Tibial nerve (tissue), 4 donors: ENCODE data around the gene ZNF211. TPM values are rescaled to one million over a fixed set of nuclear protein-coding genes. Genes with fewer than 3 reads are reported as not detected.

Experiments used
- DNase-seq, 2 donors: peaks; one replicate each; pipeline ENCODE4 v3.0.0-alpha.2; 2019; ENCODE audit warnings: low spot score in 2 of 2
- H3K27ac ChIP-seq, 4 donors: fragments of 200-600 bp; sonication (generic) in 3 of 4; one replicate each; pipeline ENCODE4 v1.5.1; 2017 to 2019; ENCODE audit warnings: mild to moderate bottlenecking in 1 of 4
- H3K27me3 ChIP-seq, 2 donors: fragments of 200-600 bp; sonication (generic) in 1 of 2; one replicate each; pipeline versions ENCODE4 v1.5.1 to v1.6.0; 2017 to 2019
- H3K36me3 ChIP-seq, 3 donors: fragments of 200-600 bp; sonication (generic); one replicate each; pipeline ENCODE4 v1.5.1; 2018 to 2019
- H3K4me1 ChIP-seq, 4 donors: fragments of 200-600 bp; sonication (generic) in 3 of 4; one replicate each; pipeline ENCODE4 v1.5.1; 2017 to 2019
- H3K4me3 ChIP-seq, 4 donors: fragments of 200-600 bp; sonication (generic) in 3 of 4; one replicate each; pipeline ENCODE4 v1.5.1; 2017 to 2019; ENCODE audit warnings: mild to moderate bottlenecking in 1 of 4, moderate library complexity in 1 of 4
- H3K9me3 ChIP-seq, 4 donors: fragments of 200-600 bp; sonication (generic) in 3 of 4; one replicate each; pipeline ENCODE4 v1.5.1; 2017 to 2019
- EP300 ChIP-seq, 2 donors: sonication (generic); formaldehyde crosslinking; IDR thresholded peaks; one replicate each; pipeline ENCODE4 v1.6.1; 2017; ENCODE audit warnings: antibody characterized with exemption in 2 of 2, mild to moderate bottlenecking in 1 of 2
- POLR2A ChIP-seq, 2 donors: fragments of 450-650 bp; IDR thresholded peaks; one replicate each; pipeline ENCODE4 v1.6.1; 2017; ENCODE audit warnings: antibody characterized with exemption in 2 of 2, mild to moderate bottlenecking in 2 of 2, moderate library complexity in 2 of 2
- WGBS, 2 donors: methylation state at CpG; one replicate each; pipeline ENCODE4 v1.1.5; 2018; 5-methylcytosine and 5-hydroxymethylcytosine counted together
- total RNA-seq, 4 donors: library from RNA; depleted of rRNA; stranded (reverse); fragments of >200 nt; gene quantifications; one replicate each; pipeline ENCODE4 v1.1.0, GENCODE V29; 2016
- TF ChIP-seq, protein P1 (sequence below), 5 experiments: fragments of 200-600 bp in 3 of 5; fragments of 450-650 bp in 2 of 5; sonication (generic) in 3 of 5; IDR thresholded peaks; one replicate each; pipeline ENCODE4 v1.5.1; 2016 to 2019; ENCODE audit warnings: antibody characterized with exemption in 5 of 5, mild to moderate bottlenecking in 3 of 5, moderate library complexity in 2 of 5

Gene ZNF211
- total RNA-seq, 4 donors from 2014 or later: 5.9 to 18.6 (median 14.0) TPM

DNA sequence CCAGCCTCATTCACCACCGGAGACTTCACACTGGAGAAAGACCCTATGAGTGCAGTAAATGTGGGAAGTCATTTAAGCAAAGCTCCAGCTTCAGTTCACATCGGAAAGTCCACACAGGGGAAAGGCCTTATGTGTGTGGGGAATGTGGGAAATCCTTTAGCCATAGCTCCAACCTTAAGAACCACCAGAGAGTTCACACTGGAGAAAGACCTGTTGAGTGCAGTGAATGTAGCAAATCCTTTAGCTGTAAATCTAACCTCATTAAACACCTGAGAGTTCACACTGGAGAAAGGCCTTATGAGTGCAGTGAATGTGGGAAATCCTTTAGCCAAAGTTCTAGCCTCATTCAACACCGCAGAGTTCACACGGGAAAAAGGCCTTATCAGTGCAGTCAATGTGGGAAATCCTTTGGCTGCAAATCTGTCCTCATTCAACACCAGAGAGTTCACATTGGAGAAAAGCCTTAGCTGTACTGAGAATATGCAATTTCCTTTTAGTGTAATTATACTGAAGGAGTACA lies 8.8 kb downstream of the ZNF211 start:
- Histone ChIP-seq H3K4me1 (no peaks in the 10 kb centered on the region), H3K36me3 (peaks cover 14 to 82% (median 24%) of the 10 kb centered on the region in 3 donors), H3K27me3 (no peaks in the 10 kb centered on the region), H3K9me3 (peaks cover 14 to 100% (median 53%) of the 10 kb centered on the region in 4 donors), H3K27ac (no peak overlapping the region), H3K4me3 (no peak overlapping the region)
- WGBS, 2 donors: 93 to 96% methylated on average over 4 of the region's 4 CpGs
- DNase-seq: no peak
- TF ChIP-seq, protein P1, sequence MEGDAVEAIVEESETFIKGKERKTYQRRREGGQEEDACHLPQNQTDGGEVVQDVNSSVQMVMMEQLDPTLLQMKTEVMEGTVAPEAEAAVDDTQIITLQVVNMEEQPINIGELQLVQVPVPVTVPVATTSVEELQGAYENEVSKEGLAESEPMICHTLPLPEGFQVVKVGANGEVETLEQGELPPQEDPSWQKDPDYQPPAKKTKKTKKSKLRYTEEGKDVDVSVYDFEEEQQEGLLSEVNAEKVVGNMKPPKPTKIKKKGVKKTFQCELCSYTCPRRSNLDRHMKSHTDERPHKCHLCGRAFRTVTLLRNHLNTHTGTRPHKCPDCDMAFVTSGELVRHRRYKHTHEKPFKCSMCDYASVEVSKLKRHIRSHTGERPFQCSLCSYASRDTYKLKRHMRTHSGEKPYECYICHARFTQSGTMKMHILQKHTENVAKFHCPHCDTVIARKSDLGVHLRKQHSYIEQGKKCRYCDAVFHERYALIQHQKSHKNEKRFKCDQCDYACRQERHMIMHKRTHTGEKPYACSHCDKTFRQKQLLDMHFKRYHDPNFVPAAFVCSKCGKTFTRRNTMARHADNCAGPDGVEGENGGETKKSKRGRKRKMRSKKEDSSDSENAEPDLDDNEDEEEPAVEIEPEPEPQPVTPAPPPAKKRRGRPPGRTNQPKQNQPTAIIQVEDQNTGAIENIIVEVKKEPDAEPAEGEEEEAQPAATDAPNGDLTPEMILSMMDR (IDR thresholded peaks at IDR 0.05): no peak
- TF ChIP-seq POLR2A (IDR thresholded peaks at IDR 0.05) (no peak), EP300 (IDR thresholded peaks at IDR 0.05) (no peak)

GRCh38 chr19:57642396-57643046 lies 9.6 kb downstream of the ZNF211 start:
- H3K9me3 ChIP-seq: peaks cover 14 to 100% (median 49%) of the 10 kb centered on the region in 4 donors
- H3K27ac ChIP-seq: no peak overlapping the region
- H3K4me3 ChIP-seq: no peak overlapping the region
- DNase-seq: no peak
- TF ChIP-seq POLR2A (IDR thresholded peaks at IDR 0.05) (no peak), EP300 (IDR thresholded peaks at IDR 0.05) (no peak)
- TF ChIP-seq, protein P1 (IDR thresholded peaks at IDR 0.05): no peak
- H3K27me3 ChIP-seq: no peaks in the 10 kb centered on the region
- peaks cover 14 to 74% (median 24%) of the 10 kb centered on the region in 3 donors for H3K36me3 ChIP-seq
- H3K4me1 ChIP-seq: no peaks in the 10 kb centered on the region
- 80 to 96% methylated on average over 4 of the region's 4 CpGs for WGBS, 2 donors

GRCh38 chr19:57643734-57644133 lies 10.8 kb downstream of the ZNF211 start:
- Histone ChIP-seq H3K27ac (no peak overlapping the region), H3K27me3 (no peaks in the 10 kb centered on the region), H3K9me3 (peaks cover 14 to 98% (median 43%) of the 10 kb centered on the region in 4 donors), H3K4me3 (no peak overlapping the region), H3K4me1 (no peaks in the 10 kb centered on the region), H3K36me3 (peaks cover 14 to 62% (median 24%) of the 10 kb centered on the region in 3 donors)
- TF ChIP-seq POLR2A (IDR thresholded peaks at IDR 0.05) (no peak), EP300 (IDR thresholded peaks at IDR 0.05) (no peak)
- TF ChIP-seq, protein P1 (IDR thresholded peaks at IDR 0.05): no peak
- no peak for DNase-seq

DNA sequence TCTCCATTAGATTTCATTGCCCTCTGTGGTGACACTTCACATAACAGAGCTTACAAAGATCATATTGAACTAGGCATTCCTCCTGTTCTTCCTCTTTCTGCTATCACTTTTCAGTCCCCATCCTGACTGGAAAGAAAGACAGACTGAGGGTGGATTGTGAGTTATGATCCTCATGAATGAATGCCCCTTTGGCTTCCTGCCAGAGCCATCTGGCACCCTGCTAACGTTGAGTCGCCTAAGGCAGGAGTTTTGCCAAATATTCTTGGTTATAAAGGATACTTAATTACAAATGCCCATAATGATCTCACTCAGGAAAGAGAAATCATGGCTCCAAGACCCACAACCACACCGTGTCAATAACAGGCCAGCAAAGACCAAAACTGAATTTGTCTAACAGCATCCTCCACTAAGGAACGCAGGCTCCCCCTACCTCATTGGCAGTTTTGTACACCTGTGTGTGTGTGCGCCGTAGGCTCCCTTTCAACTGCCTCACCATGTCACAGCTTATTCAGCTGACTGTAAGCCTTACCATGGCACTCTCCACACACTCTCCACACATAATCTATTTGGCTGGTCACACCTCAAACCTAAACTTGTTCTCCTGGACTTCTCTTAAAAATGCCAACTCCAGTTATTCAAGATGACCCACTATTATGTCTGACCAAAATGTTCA lies 15.5 kb downstream of the ZNF211 start:
- H3K4me1 ChIP-seq: no peaks in the 10 kb centered on the region
- peaks cover 0 to 94% (median 11%) of the 10 kb centered on the region in 4 donors for H3K9me3 ChIP-seq
- DNase-seq: no peak
- peaks cover 0 to 15% (median 0%) of the 10 kb centered on the region in 3 donors for H3K36me3 ChIP-seq
- no peak overlapping the region for H3K27ac ChIP-seq
- H3K27me3 ChIP-seq: no peaks in the 10 kb centered on the region
- no peak overlapping the region for H3K4me3 ChIP-seq
- no peak for TF ChIP-seq POLR2A (IDR thresholded peaks at IDR 0.05)
- TF ChIP-seq, protein P1 (IDR thresholded peaks at IDR 0.05): no peak
- TF ChIP-seq EP300 (IDR thresholded peaks at IDR 0.05): no peak
- WGBS, 2 donors: 51 to 52% methylated on average over 6 of the region's 6 CpGs

- TF ChIP-seq EP300 (IDR thresholded peaks at IDR 0.05) (no peak), POLR2A (IDR thresholded peaks at IDR 0.05) (no peak)
- TF ChIP-seq, protein P1 (IDR thresholded peaks at IDR 0.05): no peak
- Histone ChIP-seq H3K27ac (no peak overlapping the region), H3K27me3 (no peaks in the 10 kb centered on the region), H3K4me1 (no peaks in the 10 kb centered on the region), H3K9me3 (peaks cover 0 to 88% (median 0%) of the 10 kb centered on the region in 4 donors), H3K4me3 (no peak overlapping the region), H3K36me3 (no peaks in the 10 kb centered on the region)
- WGBS, 2 donors: 29 to 31% methylated on average over 6 of the region's 6 CpGs
- DNase-seq: no peak
These were observed 18.7 kb downstream of the ZNF211 start for GRCh38 chr19:57651654-57651996.
